Fibroblast of the conjunctiva (primary cell): ENCODE measurements around the gene PLA2G3.
"Not testable (repeated sequence)": the region's sequence is repeated elsewhere in the genome, so short reads cannot be mapped to it uniquely, and the experiment has no call there.

ENCODE experiments used
- DNase-seq: peaks from one replicate; pipeline ENCODE4 v3.0.0-alpha.2; 2010; ENCODE audit warnings: low read depth

The PLA2G3 gene

DNA sequence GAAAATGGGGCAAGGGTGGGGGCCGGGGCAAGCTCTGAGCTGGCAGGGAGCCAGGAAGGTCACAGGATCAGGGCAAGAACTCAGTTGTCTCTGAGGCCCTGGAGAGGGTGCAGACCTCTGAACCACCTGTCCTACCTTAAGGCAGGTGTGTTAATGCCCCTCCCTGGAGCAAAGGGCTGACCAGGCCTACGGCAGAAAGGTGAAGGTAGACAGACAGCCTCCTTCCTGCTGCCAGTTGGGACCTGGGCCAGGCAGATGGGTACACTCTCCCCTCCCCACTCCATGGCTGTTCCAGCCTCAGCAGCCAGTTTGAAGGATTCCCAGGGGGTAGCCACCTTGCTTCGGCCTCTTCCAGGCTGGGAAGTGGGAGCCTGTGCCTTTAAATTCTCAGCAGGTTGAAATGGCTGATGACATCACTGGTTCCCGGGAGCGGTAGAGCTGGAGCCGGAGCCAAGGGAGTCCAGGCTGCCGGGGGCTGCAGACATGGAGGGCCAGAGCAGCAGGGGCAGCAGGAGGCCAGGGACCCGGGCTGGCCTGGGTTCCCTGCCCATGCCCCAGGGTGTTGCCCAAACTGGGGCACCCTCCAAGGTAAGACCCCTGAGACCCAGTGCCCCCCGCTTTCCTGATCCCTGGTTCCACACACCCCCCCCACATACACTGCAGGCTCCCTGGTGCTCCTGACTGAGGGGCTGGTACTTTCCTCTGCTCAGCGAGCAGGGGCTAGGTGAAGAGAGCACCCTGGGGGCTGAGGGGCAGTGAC is 17.6 kb downstream of the PLA2G3 start, which contains the start of gene INPP5J:
Gene INPP5J, plus strand, starts transcription at position 435 of the 760 bp plus-strand sequence. Its CDS starts 49 bp downstream, at position 484.
- no peak for DNase-seq

DNA sequence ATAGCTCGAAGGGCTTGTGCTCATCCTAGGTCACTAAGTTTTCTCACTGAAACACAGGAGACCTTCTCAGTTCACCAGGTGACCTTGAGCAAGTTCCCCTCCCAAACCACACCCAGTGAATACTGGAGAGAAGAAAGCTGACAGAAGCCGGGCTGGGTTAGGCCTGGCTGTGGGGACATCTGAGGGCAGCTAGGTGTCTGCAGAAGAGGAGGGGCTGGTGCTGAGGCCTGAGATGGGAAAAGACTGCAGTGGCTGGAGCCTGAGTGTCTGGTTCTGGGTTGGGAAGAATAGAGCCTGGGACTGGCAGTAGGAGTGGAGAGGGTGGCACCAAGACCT is 18.1 kb downstream of the PLA2G3 start:
- no peak for DNase-seq

DNA sequence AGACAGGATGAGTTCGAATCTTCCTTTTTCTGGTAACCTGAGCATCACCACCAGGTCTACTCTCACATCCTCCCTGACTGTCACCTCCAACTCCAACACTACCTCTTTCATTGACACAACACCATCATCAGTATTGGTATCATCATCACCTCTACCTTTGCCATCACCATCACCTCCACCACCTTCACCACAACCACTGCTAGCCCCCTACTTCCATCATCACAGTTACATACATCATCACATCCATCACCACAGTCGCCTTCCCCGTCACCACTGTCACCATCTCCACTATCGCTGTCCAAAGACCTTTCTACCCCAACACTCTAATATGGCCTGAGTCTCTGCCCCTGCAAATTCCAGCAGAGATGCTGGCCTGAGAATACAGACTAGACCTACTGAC is 18.9 kb downstream of the PLA2G3 start:
- no peak for DNase-seq

DNA sequence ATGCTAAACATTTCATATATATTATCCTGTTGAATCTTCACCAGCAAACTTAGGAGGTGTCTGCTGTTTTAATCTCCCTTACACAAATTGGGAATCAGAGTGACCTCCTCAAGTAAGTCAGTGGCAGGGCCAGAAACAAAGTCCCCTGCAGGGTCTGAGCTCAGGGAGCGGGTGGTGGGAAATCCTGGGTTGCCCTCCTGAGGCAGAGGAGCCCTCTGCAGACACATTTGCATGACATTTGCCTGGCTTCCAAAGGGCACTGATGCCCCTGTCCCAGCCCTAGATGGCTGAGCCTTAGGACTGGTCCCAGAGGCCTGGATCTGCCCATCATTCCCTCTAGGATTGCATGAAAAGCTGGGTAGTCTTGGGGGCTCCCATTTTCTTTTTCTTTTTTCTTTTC is 19.7 kb downstream of the PLA2G3 start:
- DNase-seq = no peak

DNA sequence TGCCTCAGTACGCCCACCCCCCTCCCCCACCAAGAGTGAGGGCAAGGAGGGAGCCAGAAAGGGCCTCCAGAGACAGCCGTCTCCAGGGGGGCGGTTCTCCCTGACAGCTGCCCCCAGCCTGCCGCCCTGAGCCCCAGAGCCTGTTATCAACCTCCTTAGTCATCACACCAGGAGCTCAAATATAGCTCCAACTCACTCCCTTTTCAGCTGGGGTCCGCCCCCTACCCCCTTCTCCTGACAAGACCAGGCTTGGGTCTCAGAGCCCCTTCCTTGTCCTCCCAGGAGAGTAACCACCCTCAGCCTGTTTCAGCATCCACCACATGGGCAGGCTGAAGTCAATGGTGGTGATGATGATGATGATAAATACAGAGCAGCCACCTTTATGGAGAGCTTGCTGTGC is 20.1 kb downstream of the PLA2G3 start:
- no peak for DNase-seq

DNA sequence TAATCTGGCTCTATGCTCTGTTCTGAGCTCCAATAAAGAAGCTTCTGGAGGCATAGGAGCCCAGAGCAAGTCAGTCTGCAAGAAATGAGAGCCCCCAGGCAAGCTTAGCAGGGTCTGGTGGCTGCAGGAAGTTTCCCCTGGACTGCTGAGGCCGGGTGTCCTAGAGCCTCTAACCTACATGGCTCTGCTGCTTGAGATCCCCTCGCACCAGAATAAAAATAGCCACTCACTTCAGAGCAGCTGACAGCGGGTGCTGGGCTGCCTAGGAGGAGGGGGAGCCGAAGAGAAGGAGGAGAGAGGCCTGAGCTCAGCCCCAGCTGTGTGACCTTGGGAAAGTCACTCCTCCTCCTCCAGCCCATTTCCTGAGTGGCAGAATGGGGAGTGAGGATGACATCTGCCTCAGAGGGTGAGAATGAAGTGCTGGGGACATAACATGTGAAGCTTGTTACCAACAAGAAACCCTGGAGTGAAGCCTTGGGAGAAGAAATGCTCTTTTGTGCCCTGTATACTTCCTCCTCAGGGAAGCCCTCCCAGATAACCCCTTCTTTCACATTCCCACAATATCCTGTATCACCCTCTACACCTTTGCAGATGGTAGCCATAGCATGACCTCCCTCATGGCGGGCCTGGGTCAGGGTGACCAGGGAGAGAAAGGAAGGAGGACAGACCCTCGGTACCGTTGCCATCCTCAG is 21.1 kb downstream of the PLA2G3 start:
- no peak for DNase-seq

DNA sequence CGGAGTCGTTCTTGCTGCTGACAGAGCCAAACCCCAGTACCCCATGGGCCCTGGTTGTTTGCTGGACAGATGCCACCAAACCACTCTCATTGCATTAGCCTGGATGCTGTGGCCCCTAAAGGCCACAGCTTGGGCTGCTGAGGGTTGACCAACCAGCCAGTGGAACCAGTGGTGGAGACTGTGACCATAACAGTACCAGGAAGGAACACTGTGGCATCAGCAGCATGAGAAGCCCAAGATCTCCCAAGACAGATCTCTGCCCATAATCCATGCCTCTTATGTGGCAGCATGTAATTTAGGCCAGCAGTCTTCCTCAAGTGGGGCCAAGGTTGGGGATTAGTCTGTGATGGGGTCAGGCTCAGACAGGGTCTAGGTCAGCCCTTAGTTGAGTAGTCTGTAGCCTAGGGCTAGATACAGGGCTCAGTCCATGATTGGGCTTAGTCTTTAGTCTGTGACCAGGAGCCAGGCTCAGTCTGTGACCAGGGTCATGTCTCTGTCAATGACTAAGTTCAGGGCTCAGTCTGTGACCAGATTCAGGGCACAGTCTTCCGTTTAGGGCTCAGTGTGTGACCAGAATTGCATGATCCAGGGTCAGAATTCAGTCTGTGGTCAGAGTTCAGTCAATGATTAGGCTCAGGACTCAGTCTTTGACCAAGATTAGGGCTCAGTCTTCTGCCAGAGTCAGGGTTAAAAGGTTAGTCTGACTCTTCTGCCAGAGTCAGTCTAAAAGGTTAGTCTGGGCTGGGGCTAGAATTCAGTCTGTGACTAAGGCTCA is 22.1 kb downstream of the PLA2G3 start:
- DNase-seq = no peak

DNA sequence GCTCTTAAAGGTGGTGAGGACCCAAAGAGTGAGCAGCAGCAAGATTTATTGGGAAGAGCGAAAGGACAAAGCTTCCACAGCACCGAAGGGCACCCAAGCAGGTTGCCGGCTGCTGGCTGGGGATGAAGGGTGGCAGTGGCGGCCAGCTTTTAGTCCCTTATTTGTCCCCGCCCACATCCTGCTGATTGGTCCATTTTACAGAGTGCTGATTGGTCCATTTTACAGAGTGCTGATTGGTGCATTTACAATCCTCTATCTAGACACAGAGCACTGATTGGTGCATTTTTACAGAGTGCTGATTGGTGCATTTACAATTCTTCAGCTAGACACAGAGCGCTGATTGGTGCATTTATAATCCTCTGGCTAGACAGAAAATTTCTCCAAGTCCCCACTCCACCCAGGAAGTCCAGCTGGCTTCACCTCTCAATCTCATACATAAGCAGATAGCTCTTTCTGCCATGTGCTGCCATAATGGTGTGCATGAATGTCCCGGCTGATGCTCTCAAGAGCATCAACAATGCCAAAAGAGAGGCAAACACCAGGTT is 27.7 kb downstream of the PLA2G3 start:
- not testable (repeated sequence) for DNase-seq

DNA sequence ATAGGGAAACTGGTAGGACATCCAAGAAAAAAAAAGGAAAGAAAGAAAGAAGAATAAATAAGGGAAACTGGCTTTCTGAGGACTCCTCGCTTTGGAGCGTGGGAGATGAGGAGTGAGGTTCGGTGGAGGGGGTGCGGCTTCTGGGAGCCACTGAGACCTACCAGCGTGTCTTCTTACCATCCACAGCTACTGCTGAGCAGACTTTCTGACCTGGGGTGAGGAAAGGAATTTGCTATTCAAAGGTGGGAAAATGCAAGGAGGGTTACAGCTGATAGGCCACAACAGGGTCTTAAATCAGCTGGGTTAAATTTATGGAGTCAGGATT is 32.5 kb downstream of the PLA2G3 start:
- DNase-seq = no peak

DNA sequence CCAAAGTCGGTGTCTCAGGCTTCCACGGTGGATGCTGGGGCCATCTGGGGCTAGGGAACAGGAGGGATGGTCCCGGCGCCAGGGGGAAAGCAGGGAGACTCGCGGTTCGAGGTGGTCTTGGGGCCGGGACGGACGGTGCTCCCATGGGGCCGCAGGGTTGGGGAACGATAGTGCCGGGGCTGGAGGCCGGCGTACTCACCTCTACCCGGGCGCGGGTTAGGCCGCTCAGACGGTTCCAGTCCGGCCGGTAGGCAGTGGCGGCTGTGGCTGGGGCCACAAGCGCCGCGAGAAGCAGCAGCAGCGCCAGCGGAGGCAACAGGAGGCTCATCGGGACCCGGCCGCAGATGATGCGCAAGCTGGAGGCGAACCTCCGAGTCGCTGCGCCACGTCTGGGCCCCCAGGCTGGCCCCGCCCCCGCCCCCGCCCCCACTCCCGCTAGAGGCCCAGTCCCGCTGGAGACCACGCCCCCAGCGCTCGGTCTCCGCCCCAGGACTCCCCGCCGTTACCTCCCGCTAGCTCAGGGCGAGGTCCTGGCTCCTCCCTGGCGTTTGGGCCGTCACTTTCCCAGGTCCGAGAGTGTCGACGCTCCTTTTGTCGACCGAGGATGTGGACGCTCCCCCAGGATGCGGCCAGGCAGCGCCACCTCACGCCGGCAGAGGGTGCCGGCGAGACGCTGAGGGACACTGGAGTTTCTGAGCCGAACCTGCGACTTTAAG is 33.0 kb downstream of the PLA2G3 start, which contains the start of gene SELENOM:
Gene SELENOM, minus strand, starts transcription at position 391 of the 716 bp plus-strand sequence. Its CDS starts 63 bp downstream, at position 328.
- peak; percentile 98 for DNase-seq

DNA sequence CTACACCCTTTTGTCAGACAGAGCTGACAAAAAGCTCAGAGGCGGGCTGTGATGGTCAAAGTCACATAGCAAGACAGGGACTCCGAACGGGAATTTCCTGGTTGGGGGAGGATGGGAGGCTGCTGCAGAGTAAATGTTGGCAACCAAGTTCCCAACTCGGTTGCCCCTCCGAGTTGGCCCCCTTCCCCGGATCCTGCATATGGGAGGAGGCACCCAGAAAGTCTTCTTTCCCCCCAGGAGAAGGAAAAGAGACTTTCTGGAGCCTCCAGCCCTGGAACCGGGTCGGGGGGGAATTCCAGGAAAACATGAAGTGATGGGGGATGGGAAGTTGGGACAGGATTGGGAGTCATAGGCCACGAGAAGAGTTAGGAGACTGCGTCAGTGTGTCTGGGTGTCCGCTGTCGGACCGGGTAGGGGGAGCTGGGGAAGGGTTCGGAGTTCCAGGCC is 33.6 kb downstream of the PLA2G3 start:
- DNase-seq = no peak

DNA sequence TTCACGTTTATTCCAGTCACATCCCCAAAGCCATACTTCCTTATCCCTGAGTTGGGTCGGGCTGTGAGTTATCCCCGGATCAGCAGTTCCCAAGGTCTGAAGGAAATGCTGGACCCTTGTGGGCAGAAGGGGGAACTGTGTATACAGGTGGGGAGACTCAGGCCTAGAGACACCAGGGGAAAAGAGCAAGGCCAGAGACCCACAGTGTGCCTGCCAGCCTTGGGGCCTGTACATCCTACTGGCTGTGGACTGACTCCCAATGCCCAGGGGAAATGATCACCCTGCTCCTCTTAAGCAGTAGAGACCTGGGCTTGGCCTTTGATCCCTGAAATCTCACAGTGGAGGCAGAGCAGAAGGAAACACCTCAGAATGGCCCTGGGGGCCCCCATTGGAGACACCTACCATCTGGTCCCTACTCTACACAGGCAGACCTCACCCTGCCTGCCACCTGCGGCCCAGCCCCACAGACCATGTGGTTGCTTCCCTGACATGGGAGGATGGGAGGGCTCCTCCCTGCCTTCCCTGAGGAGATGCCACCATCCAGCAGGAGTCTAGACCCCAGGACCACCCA is 34.2 kb downstream of the PLA2G3 start:
- DNase-seq = no peak

DNA sequence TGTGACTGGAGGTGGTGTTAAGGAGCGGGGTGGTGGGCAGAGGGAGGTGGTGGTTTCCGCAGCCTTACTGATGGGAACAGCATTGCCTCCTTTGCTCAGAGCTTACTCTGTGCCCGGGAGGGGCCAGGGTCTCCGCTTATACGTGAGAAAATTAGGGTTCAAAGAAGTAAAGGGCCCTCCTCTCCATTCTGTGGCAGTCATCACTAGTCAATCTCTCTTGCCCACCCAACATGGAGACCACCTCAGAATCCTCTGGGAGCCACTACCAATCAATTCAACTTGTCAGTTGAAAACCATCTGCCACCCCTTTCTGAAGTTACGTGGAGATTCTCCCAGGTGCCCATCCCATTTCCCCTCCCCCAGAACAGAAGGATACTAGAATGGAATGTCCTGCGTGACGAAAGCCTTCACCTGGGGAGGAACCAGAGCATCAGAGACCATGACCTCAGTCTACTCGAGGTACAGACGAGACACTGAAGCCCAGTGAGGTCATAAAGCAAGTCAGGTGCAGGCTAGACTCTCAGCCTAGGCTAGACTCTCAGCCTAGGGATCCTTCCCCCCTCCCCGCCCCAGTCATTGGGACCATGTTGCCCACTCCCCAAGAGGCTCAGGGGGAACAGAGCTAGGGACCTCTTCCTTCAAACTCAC is 34.9 kb downstream of the PLA2G3 start:
- DNase-seq = no peak

DNA sequence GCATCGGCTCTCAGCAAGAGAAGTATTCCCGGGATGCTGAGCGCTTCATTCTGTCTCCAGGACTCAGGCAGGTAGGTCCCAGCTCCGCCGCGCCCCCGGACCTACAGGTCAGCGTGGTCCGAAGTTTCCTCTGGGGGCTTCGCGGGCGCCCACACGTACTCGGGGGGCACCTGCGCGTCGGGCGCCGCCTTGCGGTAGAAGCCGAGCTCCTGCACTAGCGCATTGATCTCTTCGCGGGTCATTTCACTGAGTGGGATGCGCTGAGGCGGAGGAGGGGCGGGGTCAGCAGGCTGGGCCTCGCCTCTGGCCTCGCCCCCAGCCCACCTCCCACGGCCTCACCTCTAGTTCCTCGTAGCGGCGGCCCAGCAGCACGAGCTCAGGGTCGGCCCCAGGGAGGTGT is 35.4 kb downstream of the PLA2G3 start:
- no peak for DNase-seq

DNA sequence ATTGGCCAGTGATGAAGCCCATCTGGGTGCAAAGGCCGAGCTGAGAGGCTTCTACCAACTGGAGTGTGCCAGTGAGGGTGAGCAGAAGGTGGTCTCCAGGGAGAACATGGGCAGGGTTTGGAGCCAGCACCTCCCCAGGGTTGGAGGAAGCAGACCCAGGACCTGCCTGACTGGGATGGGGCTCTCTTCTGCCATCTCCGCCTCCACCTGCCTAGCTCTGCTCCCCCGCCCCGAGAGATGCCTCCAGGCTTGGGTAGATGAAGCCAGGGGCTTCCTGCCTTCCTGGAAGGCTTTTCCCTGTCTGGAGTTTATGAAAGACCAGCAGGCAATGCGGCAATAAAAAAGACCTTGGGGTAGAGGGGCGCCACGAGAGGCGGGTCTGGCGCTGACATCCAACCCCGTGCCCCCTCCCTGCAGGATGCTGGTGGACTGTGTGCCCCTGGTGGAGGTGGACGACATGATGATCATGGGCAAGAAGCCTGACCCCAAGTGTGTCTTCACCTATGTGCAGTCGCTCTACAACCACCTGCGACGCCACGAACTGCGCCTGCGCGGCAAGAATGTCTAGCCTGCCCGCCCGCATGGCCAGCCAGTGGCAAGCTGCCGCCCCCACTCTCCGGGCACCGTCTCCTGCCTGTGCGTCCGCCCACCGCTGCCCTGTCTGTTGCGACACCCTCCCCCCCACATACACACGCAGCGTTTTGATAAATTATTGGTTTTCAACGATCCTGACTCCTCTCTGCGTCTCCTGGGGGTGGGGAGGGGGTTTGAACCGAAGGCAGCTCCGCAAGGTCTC is 36.2 kb downstream of the PLA2G3 start:
- no peak for DNase-seq

DNA sequence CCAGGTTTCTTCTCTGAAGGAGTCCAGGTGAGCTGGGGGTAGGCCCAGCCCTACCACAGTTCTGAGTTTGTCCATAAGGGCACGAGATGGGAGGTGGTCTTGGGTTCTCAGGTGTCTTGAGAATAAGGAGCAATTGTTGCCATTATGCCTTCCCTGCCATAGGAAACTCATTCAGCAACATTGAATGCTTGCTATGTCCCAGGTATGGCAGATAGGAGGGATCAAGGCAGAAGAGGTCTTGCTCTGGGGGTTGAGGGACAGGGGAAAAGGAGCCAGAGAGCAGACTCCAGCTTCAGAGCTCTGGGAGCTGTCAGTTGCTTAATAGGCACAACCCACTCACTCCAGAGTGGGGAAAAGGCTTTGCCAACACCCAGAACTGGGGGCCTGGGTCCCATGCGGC is 37.2 kb downstream of the PLA2G3 start:
- DNase-seq = no peak

DNA sequence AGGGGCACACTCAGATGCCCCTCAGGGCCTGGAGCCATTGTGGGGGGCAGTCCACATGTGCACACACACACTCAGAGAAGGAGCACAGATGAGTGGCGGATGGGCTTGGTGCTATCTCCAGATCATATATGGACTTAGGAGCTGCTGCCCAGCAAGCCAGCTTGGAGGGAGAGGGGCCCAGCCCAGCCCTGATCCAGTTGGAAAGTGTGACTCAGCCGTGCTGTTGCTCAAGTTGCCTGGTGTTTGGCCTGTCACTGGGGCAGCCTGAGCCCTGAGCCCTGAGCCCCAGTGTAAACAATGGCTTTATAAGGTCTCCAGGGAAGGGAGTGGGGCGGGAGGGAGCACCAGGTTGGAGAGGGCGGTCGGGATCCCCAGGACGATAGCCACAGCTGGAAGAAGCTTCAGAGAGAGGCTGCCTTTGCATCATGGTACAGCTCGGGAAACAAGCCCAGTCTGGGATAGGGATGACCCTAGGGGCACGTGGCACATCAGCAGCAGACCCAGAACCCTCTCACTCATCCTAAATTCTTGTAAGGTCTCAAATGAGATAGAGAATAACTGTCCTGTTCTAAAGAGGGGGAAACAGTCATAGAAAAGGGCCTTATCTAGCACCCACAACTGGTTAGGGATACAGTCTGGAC is 37.7 kb downstream of the PLA2G3 start:
- DNase-seq = peak; percentile 98

DNA sequence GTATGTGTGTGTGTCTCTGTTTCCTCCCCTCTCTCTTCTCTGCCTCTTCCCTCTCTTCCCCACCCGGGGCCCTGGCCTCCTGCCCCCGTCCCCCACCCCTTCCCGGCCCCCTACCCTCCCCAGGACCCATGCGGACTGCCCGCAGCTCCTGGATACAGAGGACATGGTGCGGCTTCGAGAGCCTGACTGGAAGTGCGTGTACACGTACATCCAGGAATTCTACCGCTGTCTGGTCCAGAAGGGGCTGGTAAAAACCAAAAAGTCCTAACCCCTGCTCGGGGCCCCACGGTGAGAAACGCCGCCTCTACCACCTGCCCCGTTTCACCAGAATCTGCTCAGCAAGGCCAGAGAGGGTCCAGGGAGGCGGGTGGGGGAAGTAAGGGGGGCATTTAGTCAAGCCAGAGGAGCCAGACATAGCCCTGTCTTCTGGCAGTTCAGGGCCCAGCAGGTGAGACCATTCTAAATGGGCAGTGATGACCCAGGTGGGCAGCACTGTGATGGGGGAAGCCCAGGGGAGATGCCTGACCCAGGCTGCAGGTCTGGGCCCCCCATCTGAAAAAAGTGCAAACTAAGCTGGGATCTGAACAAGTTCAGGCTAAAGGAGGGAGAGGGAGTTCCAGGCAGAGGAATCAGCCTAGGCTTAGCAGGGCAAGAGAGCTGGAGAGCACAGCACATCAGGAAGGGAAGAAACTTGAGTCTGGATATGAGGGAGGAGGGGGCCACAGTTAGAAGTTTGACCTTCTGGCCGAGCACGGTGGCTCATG is 39.4 kb downstream of the PLA2G3 start:
- DNase-seq = no peak
